Activated CD4-positive, CD25-positive, alpha-beta regulatory T cell treated with anti-CD3 and anti-CD28 coated beads, Interleukin-2, amount 50 U/mL, for 16 hours (primary cell): Measurements from ENCODE around the gene TFEC.
"Not testable (repeated sequence)": the region's sequence is repeated elsewhere in the genome, so short reads cannot be mapped to it uniquely, and the experiment has no call there.

ENCODE experiments used
- DNase-seq: peaks from one replicate; pipeline ENCODE4 v3.0.0-alpha.2; 2020; ENCODE audit warnings: low read depth, low spot score

The TFEC gene

DNA sequence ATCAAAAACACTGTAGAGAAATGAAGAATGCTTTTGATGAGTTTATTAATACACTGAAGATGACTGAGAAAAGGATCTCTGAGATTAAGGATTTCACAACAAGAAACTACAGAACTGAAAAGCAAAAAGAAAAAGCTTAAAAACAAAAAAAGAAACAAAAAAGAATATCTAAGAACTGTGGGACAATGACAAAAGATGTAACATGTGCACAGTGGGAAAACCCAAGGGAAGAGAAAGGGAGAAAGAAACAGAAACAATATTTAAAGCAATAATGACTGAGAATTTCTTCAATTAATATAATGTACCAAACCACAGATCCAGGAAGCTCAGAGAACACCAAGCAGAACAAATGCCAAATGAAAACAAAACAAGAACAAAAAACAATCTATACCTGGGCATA, 42.2 kb downstream of the TFEC start:
- no peak for DNase-seq

DNA sequence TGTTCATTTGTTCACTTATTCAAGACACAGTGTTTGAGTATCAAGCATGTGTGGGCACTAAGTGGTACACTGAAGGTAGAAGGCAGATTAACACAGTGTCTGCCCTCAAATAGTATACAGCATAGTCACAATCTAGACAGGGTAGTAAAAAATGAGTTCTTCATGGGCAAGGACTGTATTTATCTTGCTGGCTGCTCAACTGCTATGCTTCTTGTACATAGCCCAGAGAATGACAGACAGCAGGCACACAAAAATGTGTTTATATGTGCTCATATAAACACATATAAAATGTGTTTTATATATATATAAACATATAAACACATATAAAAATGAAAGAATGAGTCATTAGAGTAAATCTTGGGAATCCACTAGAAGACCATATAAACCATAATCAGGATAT, 43.1 kb downstream of the TFEC start:
- no peak for DNase-seq

DNA sequence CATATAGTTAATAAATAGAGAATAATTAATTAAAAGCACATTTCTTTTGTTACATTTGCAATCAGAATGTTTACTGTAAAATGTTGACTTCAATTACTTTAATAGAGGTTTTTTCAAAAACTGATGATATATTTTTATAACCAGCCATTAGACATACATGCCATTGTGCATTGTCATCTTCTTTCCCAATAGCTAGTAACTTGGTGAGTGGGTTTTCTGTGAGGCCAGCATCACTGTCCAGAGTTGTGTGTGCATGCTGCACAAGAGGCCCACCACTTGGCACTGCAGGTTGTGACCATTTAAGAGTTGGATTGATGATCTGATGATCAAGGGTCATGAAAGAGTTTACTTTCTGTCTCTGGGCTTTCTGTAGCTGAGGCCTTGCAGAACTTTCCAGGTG, 46.5 kb downstream of the TFEC start:
- no peak for DNase-seq

DNA sequence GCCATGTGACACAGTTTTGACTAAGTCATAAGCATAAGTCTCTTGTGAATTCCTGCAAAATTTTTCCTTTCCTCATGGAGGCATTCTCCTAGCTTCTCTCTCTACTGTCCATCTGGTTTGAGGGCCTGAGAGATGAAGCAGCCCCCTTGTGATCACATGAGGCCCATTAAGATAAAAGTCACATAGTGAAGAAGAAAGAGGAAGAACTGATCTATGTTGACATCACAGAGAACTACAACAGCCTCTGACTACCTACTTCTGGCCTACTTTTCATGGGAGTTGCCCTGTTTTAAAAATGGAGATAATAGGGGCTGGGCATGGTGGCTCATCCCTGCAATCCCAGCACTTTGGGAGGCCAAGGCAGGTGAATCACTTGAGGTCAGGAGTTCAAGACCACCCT, 50.4 kb downstream of the TFEC start:
- DNase-seq = no peak

DNA sequence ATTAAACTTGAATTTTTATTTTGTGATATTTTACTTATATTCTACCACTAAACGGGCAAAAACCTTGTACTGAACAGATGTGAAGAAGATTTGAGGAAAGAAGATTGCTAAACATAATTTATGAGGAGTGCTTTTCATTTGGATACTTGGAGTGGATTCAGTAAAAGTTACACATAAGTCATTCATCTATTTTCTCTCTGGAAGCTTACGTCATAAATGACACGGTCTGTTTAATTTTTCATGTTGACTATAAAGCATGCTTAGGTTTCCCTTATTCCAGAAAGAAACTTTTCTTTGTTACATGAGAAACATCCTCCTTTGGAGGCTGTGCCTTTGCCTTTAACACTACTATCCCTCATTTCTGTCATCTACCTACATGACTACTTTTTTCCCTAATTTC, 53.9 kb downstream of the TFEC start:
- no peak for DNase-seq

DNA sequence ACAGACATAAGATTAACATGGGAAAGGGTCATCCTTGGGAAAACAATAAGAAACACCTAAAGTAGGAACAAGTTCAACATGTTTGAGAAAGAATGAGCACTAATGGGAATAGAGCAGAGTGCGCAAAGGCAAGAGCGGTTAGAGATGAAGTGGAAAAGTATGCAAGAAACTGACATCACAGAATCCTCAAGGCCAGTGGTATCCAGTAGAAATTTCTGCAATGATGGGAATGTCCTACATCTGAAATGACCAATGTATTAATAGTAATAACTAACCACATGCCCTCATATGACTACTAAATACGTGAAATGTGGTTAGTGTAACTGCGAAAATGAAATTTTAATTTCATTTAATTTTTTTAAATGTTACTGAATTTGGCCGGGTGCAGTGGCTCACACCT, 54.8 kb downstream of the TFEC start:
- no peak for DNase-seq

DNA sequence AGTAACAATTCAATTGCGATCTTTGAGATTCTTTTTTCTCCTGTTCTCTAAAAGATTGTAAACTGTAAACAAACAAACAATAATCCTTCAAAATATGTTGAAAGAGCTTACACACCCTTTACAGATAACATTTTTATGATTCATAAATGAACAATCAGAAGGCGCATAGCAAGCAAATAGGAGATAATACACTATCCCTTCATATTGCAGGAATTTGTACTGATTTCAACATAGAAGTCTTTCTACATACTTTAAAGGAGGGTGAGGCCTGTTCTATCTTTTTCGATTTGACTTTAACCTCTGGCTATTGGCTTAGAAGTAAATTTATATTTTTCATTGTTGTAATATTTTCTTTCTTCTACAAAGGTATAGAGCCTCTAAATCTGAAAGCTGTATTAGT, 57.2 kb downstream of the TFEC start:
- DNase-seq = no peak

DNA sequence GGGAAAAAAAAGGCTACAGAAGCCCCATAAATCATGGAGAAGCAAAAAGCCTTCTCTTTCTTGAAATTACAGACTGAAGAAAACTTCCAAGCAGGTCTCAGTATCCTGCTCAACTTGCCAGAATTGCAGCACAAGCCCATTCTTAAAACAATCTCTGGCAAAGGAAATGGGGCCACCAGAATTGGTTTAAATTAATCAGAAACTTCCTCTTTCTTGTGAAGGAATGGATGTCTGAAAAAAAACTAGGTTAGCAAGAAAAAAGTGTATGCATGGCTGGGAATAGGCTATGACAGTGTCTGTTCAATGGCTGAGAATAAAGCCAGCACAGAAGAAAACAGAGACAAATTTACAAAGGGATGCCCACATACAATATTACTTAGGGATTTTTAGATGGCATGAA, 59.1 kb downstream of the TFEC start:
- DNase-seq = no peak

DNA sequence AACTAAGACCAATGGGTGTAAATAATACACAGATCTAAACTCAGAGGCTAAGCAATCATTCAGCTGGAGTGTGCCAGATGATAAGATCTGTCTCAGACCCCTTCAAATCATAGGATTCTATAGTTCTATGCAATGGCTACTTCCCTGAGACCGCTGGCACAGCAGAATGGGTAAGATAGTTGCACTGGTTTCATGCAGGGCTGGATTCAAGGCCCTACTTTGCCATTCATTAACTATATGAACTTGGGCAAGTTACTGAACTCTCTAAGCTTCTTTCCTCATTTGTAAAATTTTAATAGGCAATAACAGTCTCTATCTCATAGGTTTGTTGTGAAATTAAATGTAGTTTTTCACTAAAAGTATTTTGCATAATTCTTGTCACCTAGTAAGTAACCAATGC, 62.0 kb downstream of the TFEC start:
- DNase-seq = no peak

DNA sequence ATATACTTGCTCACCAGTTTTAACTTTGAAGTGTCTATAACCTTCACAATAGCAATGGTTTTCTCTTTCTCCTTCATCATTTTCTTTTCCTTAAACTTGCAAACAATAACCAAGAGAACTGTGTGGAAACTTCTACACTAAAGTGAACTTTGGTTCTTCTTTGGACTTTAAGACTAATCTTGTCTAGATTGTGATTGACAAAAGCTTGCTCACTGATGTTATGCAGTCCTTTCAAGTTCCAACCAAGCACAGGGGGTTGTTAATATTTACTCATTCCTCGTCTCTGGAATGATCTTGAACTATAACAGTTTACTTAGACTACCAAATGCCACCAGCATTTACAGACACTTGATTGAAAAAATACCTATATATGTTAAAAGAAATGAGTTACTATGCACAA, 62.4 kb downstream of the TFEC start:
- DNase-seq = no peak

DNA sequence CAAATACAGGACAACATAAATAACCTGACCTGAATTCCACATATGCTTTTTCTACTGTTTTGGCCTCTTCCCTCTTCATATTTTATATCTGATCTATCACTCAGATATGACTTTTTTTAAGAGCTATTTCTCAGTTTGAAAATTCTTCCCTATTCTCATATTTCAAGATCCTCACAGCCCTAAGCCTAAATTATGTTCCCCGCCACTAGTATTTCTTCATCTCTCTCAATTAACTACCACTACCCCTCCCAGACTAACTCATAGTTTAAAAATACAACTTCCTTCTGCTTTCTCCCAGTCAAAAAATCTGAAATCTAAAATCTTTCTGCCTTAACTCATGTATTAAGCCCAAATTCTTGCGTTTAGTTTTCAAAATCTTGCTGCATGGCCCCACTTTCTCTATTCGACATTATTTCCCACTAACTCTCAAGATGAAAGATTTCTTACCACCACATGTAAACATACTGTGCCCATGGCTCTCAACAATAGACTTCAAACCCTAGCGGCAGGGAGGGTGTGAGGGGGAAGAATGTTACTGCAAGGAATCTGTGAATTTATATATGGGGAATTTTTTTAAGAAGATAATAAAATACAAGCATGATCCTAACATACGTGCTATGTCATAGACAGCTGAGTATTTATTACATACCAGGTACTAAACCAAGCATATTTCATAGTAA, 64.6 kb downstream of the TFEC start:
- no peak for DNase-seq

DNA sequence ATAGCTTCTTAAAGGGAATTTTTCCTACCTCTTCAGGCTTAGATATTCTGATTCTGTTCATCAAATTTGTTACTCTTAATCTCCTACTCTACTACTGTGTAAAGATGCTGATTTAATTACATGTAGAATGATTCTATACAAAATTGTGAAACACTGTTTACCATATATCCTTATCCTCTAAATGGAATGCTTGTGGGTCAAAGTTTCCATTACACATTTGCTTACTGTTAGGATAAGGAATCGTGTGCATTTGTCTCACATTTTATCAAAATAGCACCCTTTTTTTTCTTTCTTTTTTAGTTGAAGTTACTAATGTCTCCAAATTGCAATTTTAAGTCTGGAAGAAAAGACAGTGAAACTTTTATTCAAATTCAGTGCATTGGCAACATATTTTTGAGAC, 65.3 kb downstream of the TFEC start:
- no peak for DNase-seq

DNA sequence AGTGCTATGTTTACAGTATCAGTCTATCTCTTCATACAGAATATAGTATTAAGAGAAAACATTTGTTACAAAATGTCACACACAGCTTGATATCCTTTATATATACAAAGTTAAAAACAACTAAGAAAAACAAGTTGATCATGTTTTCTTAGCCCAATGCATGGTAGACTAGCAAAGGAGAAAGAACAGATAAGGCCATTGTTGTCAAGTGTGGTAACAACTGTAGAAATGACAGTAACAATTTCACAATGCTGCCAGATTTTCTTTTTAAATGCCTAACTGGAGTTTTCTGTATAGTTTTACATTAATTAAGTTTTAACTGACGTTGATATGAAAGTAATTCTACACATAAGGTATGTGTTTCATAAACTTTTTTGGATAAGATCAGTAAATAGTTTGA, 65.8 kb downstream of the TFEC start:
- no peak for DNase-seq

DNA sequence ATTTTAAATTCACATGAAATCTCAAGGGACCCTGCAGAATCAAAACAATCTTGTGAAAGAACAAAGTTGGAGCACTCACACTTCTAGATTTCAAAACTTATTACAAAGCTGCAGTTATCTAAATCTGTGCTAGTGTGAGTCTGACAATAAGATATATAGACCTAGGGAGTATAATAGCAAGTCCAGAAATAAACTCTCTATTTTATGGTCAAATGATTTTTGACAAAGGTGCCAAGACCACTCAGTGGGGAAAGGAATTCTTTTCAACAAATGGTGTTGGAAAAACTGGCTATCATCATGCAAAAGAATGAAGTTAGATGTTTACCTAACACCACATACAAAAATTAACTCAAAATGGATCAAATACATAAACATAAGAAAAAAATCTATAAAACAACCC, 68.2 kb downstream of the TFEC start:
- no peak for DNase-seq

DNA sequence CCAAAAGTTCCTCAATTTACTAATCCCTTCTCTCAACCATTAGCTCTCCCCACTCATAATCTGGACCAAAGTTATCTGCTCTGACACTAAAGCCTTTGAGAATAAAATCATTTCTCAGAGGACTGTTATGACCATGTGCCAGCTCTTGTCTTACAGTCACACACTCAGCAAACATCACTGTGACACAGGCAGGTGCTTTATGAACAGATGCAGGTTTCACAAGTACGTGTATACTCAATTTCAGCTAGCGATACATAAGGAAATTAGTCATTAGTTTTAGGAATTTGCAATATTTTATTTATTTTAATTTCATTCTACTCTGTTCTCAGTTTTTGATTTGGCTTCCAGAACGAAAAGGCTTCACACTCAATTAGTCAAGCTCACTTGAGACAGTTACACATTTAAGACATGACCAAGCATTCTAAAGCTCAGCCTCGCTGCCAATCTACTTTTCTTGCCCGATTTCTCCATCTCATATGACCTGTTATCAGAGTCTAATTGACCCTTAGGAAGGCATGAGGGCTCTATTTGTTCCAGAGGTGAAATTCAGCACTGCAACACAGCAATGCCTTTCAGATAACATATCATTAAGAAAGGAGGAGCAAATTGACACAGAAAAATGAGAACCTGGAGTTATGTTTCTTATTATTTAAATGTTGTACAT, 76.8 kb downstream of the TFEC start:
- no peak for DNase-seq

DNA sequence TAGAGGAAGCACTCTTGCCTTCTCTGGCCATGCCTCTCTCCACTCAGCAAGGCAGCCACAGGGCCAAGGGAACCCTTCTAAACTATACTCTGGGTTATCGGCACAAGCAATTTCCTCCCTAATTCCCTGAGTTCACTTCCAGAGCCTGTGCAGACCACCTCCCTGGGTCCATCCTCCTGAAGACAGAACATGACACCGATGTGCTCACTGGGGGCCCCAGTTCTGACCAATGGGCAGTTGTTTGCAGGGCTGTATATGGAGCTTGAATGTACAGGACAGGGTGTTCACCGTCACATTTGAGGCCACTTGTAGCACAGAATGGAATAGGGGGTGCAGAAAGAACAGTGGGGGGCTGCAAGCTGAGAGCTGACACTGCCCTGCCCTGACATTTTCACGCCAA, 77.7 kb downstream of the TFEC start:
- DNase-seq = no peak

DNA sequence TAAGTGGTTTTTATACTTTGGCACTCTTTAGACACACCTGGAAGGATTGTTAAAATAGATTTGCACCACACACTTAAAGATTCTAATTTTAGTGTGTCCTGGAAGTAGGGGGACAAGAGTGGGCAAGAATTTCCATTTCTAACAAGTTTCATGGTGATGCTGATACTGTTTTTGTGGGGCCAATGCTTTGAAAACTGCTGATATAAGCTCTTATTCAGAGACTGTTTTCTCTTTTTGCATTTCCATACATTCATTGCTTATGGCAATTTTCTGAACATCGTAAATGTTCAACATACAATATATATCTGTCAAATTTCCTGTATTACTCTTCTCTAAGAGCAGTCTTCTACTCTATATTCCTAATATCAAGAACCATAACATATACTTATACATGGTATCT, 79.0 kb downstream of the TFEC start:
- no peak for DNase-seq

DNA sequence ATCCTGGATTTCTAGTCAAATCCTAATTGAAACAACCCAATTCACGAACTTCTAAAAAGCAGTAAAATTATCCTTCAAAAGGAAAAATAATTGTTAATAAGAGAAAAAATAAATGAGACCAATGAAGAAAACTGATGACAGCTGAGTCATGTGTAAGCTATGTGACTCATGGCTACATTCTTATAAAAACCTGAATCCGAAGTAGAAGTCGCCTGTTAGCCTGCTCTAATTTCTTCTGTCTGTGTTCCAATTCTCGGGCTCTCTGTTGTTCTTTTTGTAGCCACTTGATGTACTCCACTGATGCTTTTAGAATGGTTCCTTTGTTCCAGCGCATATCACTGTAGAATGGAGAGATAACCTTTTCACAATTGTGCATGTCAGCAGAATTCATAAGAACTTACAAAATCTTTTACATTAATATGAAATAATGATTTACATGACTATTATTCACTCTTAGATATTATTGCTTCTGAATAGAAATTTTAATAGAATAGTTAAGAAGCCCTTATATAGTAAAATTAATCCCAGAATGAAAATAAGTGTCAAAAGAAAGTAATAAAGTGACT, 88.8 kb downstream of the TFEC start:
- DNase-seq = no peak

DNA sequence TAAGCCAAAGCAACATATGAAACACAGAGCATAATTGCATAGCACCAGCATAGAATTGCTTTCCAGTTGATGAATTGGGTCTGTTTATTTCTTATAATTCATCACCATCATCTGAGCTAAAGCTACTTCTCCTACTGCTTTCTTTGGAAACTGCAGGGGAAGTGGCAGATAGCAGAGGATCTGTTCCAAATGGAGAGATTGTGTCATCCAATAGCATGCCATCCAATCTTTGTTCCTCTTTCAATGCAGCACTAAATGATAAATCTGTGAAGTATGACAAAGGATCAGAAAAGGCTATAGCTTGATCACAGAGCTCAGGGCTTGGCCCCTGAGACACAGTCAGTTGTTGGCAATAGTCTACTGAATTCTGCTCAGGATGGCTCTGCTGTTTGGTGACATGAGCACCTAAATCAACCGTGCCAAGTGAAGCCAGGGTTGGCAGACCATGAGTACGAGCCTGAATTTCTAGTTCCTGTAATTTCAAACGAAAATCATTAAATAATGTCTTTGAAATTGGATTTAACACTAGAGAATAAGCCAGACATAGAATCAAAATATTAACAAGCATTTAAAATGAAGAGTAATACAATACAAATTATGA, 90.0 kb downstream of the TFEC start:
- DNase-seq = no peak

DNA sequence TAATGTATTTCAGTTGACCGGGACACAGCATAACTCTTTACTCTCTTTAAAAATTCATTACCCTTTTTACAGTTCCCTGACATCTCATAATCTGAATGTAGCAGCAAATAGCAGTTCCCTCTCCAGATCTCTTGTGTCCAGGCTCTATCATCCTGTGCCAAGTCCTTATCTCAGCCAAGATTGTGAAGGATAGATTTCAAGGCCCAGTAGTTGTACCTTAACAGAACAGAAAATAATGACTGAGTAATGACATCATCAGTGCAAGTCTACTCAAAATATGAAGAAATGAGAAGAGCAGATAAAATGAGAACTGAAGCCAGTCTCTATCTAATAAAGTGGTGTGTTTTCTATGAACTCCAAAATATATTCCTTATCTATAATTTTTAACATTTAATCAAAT, 92.6 kb downstream of the TFEC start:
- DNase-seq = no peak

DNA sequence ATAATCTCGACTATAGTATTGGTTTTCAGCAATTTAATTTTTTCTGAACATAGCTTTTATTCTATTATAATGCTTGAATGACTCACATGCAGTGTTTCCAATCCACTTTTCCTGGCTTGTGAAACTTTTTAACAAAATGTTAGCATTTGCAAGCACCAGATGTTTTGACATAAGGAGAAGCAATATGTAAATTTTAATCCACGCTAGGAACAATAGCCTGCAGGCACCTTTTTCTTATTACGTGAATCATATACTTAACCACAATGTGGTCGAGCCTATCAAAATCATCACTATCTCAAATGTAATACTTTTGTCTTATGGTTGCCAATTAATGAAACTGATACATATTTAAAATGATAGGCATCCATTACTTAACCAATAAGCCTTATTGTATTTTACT, 97.1 kb downstream of the TFEC start:
- no peak for DNase-seq

DNA sequence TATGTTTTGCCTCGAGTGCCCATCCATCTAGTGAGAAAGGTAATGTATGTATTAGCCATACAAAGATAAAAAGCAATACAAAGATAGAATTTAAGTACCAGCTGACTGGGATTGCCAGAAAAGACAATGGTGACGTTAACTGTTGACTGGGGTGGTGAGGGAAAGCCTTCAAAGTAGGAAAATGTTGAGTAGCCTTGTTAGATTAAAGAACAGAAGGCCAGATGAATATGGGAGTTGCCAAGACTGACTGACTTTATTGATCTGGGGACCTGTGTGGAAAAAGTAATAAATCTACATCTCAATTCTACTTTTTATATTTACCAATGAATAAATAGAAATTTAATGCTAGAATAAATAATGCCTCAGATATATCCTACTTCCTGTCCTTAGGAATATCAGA, 97.7 kb downstream of the TFEC start:
- no peak for DNase-seq

DNA sequence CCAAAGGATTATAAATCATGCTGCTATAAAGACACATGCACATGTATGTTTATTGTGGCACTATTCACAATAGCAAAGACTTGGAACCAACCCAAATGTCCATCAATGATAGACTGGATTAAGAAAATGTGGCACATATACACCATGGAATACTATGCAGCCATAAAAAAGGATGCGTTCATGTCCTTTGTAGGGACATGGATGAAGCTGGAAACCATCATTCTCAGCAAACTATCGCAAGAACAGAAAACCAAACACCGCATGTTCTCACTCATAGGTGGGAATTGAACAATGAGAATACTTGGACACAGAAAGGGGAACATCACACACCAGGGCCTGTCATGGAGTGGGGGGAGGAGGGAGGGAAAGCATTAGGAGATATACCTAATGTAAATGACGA, 100.4 kb downstream of the TFEC start:
- DNase-seq = not testable (repeated sequence)
